Left colon (tissue), 2 donors: ENCODE measurements around the gene IZUMO2. TPM values are rescaled to one million over a fixed set of nuclear protein-coding genes. Genes with fewer than 3 reads are reported as not detected.
"Not testable (repeated sequence)": the region's sequence is repeated elsewhere in the genome, so short reads cannot be mapped to it uniquely, and the experiment has no call there.

Experiments used
- ATAC-seq: fragments of 200-7000 bp; cut with Tn5 transposase; one replicate; pipeline ENCODE4 v1.9.1; 2020; ENCODE audit warnings: mild to moderate bottlenecking, moderate library complexity
- DNase-seq, 2 donors: peaks; one replicate each; pipeline ENCODE4 v3.0.0-alpha.2; 2020
- intact Hi-C, 2 donors: fragments of 100-400 bp; cut with DNase I in 1 of 2; cut with micrococcal nuclease in 1 of 2; formaldehyde crosslinking; loops; one replicate each; pipeline versions ENCODE4 v1.11.2 to v1.14.0; 2022; cut with DNase I, micrococcal nuclease
- total RNA-seq, 2 donors: library from RNA; stranded (reverse); fragmentation: NEBNext Ultra II Directional; extraction: Animal tissue kit (Norgen Biotek cat#: 25700); gene quantifications; one replicate each; pipeline ENCODE4 v1.2.1, GENCODE V29; 2021
- donor health status: DM: no; HTN: no; CAD: no.
- donor health status: DM: yes; HTN: yes; CAD: no.

Gene IZUMO2
- total RNA-seq, 2 donors from 2014 or later, result not detected

DNA sequence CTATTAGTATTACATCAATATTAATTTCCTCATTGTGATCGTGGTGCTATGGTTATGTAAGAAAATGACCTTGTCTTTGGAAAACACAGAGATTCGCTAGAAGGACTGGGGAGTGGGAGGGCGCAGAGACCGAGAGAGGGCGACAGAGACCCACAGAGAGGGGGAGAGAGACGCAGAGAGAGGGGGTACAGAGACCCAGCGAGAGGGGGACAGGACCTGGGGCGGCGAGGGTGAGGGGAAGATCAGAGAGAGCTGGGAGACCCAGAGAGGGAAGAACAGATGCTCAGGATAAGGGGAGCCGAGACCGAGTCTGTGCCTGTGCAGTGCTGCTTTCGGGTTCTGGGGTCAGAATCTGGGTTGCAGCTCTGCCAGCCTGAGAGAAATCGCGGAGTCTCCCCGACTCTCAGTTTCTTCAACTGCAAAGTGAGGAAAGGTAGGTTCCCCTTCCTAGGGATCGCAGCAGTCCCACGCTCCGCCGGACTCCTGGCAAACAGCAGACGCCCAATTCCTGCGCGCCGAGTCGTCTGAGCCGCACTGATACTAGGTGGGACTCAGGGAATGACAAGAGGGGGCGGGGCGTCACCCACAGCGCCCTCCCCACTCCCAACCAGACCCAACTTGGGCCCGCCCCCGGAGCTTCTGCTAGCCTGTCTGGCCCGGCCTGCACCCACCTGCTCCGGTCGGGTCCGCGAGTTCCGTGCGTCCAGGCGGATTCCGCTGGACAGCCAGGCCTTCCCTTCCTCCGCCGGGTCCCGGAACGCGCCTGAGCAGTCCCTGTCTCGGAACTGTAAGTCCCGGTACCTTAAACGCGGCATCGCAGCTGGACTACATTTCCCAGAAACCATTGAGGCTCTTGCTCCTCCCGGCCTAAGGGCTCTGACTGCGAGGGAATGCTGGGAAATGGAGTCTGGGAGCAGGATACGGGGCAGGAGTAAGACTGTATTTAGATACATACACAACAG is 15.3 kb downstream of the IZUMO2 start:
- DNase-seq (peak; percentile 82 to 88), ATAC-seq (peak; percentile 94)
- intact Hi-C loops, result no loop called here

DNA sequence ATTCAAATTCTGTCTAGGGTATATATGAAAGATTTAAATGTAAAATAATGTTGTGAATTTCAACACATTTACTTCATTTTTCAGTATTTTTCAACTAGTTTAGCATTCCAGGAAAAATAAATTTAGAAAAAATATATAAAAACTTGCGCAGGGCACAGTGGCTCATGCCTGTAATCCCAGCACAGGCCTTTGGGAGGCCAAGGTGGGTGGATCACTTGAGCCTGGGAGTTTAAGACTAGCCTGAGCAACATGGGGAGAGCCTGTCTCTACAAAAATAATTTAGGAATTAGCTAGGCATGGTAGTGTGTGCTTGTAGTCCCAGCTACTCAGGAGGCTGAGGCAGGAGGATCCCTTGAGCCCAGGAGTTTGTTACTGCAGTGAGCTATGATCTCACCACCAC is 21.2 kb downstream of the IZUMO2 start:
- ATAC-seq, DNase-seq, intact Hi-C loops: not testable (repeated sequence)

DNA sequence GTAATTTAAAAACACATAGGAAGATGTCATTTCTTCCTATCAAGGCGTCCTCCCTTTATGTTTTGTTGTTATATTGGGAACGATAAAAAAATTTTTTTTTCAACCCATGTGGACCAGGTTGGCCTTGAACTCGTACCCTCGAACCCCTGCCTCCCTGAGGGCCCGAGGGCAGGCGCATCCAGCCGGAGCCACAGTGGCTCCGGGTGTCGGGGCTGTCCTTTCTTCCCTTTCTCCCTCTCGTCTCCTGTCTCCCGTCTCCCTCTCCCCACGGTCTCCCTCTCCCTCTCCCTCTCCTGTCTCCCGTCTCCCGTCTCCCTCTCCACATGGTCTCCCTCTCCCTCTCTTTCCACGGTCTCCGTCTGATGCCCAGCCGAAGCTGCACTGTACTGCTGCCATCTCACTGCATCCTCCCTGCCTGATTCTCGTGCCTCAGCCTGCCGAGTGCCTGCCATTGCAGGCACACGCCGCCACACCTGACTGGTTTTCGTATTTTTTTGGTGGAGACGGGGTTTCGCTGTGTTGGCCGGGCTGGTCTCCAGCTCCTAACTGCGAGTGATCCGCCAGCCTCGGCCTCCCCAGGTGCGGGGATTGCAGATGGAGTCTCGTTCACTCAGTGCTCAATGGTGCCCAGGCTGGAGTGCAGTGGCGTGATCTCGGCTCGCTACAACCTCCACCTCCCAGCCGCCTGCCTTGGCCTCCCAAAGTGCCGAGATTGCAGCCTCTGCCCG is 22.8 kb downstream of the IZUMO2 start:
- DNase-seq, intact Hi-C loops, ATAC-seq: not testable (repeated sequence)

DNA sequence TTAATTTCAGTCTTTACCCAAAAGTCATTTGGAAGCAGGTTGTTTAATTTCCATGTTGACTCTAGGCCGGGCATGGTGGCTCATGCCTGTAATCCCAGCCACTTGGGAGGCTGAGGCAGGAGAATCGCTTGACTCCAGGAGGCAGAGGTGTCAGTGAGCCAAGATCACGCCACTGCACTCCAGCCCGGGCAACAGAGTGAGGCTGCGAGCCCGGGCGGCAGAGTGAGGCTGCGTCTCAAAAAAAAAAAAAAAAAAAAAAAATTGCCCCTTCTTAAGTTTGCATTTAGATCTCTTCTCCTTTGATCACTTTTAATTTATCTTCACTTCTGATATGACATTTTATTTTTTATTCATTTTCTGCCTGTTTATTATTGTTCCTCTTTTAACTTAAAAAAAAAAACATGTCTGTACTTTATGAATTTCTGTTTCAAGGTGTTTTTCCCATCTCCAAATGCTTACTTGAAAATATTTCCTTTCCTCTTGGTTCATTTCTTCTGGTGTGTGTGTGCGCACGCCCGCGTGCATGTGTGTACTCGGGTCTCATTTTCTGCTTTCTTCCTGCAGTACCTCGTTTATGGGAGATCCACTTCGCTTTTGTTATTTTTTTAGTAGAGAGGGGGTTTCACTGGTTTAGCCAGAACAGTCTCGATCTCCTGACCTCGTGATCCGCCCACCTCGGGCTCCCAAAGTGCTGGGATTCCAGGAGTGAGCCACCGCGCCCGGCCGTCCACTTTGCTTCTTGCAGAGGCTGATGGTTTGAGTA is 26.3 kb downstream of the IZUMO2 start:
- intact Hi-C loops, result not testable (repeated sequence)
- peak in 1 of 2 donors; percentile 9 for DNase-seq
- peak; percentile 42 for ATAC-seq

DNA sequence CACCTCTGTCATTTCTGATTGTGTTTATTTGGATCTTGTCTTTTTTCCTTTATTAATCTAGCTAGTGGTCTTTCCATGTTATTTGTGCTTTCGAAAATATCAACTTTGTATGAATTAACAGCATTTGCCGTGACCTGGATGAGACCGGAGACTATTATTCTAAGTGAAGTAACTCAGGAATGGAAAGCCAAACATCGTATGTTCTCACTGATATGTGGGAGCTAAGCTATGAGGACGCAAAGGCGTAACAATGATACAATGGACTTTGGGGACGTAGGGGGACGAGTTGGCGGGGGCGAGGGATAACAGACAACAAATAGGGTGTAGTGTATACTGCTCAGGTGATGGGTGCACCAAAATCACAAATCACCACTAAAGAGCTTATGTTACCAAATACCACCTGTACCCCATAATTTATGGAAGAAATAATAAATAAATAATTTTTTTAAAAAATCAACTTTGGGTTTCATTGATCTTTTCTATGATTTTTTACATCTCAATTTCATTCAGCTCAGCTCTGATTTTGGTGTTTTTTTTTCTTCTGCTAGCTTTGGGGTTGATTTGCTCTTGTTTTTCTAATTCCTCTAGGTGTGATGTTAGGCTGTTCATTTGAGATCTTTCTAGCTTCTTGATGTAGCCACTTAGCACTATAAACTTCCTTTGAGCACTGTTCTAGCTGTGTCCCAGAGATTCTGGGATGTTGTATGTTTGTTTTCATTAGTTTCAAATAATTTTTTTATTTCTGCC is 27.1 kb downstream of the IZUMO2 start:
- intact Hi-C loops, ATAC-seq: not testable (repeated sequence)
- DNase-seq, result peak in 1 of 2 donors; percentile 8

DNA sequence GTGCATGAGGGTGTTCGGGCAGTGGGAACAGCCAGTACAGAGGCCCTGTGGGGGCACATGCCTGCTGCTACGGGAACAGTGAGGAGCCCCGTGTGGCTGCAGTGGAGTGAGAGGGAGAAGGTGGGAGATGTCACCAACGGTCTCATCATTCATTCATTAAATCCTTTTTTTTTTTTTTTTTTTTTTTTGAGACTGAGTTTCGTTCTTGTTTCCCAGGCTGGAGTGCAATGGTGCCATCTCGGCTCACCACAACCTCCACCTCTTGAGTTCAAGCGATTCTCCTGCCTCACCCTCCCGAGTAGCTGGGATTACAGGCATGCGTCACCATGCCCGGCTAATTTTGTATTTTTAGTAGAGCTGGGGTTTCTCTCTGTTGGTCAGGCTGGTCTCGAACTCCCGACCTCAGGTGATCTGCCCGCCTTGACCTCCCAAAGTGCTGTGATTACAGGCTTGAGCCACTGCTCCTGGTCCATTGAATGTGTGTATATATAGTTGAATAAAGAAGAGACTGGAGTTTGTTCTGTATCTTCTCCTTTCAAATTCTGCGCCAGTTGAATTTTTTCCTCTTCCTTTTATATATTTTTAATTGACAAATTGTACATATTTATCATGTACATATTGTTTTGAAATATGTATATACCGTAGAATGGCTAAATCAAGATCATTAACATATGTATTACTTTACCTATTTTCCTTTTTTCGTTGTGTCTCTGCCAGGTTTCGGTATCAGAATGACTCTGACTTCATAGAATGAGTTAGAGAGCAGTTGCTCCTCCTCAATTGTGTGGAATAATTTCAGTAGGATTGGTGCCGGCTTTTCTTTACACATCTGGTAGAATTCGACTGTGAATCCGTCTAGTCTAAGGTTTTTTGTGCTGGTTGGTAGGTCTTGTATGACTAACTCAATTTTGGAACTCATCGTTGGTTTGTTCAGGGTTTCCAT is 28.0 kb downstream of the IZUMO2 start:
- DNase-seq, ATAC-seq, intact Hi-C loops: not testable (repeated sequence)

DNA sequence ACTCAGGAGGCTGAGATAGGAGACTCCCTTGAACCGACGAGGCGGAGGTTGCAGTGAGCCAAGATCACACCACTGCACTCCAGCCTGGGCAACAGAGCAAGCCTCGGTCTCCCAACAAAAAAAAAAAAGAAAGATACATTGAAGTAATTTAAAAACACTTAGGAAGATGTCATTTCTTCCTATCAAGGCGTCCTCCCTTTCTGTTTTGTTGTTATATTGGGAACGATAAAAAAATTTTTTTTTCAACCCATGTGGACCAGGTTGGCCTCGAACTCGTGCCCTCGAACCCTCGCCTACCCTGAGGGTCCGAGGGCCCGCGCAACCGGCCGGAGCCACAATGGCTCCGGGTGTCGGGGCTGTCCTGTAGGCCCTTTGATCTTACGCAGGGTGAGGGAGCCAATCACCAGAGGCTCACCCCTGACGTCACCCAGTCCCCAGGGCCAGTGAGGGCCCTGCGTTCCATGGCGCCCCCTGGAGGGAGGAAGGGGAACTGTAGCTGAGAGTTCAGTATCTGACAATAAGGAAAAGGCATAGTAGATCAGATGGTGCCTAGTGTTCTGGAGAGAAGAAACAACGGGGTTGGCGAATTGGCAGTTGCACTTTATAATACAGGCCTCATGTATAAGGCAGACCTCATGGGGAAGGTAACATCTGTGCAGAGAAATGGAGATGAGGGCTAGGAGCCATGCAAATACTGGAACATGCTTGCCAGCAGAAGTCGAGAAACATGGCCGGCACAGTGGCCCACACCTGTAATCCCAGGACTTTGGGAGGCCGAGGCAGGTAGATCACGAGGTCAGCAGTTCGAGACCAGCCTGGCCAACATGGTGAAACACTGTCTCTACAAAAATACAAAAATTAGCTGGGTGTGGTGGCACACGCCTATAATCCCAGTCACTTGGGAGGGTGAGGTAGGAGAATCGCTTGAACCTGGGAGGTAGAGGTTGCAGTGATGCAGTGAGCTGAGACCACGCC is 29.3 kb downstream of the IZUMO2 start:
- ATAC-seq, intact Hi-C loops, DNase-seq: not testable (repeated sequence)

DNA sequence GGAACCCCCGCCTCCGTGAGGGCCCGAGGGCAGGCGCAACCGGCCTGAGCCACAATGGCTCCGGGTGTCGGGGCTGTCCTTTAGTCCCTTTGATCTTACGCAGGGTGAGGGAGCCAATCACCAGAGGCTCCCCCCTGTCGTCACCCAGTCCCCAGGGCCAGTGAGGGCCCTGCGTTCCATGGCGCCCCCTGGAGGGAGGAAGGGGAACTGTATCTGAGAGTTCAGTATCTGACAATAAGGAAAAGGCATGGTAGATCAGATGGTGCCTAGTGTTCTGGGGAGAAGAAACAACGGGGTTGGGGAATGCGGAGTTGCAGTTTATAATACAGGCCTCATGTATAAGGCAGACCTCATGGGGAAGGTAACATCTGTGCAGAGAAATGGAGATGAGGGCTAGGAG is 59.1 kb downstream of the IZUMO2 start:
- DNase-seq, intact Hi-C loops, ATAC-seq: not testable (repeated sequence)

DNA sequence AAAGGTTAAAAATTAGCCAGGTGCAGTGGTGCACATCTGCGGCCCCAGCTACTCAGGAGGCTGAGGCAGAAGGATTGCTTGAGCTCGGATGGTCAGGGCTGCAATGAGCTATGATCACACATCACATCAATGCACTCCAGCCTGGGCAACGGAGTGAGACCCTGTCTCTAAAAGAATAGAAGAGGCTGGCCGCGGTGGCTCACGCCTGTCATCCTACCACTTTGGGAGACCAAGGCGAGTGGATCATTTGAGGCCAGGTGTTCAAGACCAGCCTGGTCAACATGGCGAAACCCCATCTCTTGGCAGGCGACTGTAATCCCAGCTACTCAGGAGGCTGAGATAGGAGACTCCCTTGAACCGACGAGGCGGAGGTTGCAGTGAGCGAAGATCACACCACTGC is 59.7 kb downstream of the IZUMO2 start:
- DNase-seq, ATAC-seq, intact Hi-C loops: not testable (repeated sequence)

Other genes starting within 250 kb of the IZUMO2 start
- gene ATF5, start 234.1 kb downstream of the IZUMO2 start, total RNA-seq, result 10 to 100 TPM; 13.2 to 16.7 TPM
- gene NUP62, start 233.8 kb downstream of the IZUMO2 start, total RNA-seq, result 10 to 100 TPM; 31.5 to 37.1 TPM
- under 1 TPM; 0.40 to 0.75 TPM for gene SIGLEC11, start 202.1 kb downstream of the IZUMO2 start, total RNA-seq
- gene VRK3, start 137.9 kb downstream of the IZUMO2 start, total RNA-seq, result 10 to 100 TPM; 48.2 to 55.3 TPM
- 1 to 10 TPM; 4.9 to 5.9 TPM for gene ZNF473, start 137.3 kb downstream of the IZUMO2 start, total RNA-seq
- gene MYH14, start 40.3 kb upstream of the IZUMO2 start, total RNA-seq, result 100 to 1,000 TPM; 455 to 653 TPM
- gene KCNC3, start 166.1 kb upstream of the IZUMO2 start, total RNA-seq, result 1 to 10 TPM in 1 of 2 donors, under 1 TPM in 1; 0.76 to 1.3 TPM
- gene NAPSA, start 202.4 kb upstream of the IZUMO2 start, total RNA-seq, result 1 to 10 TPM in 1 of 2 donors, under 1 TPM in 1; 0.55 to 1.1 TPM
- gene NR1H2, start 213.2 kb upstream of the IZUMO2 start, total RNA-seq, result 10 to 100 TPM; 61.9 to 75.2 TPM
- gene POLD1, start 221.1 kb upstream of the IZUMO2 start, total RNA-seq, result 10 to 100 TPM; 26.0 to 28.2 TPM